Glutamatergic neuron (in vitro differentiated cells): ENCODE measurements around the gene TMEM120B. TPM values are rescaled to one million over a fixed set of nuclear protein-coding genes. Genes with fewer than 3 reads are reported as not detected.

Experiments used
- DNase-seq: peaks from one replicate; pipeline ENCODE4 v3.0.0; 2022
- H3K27ac Mint-ChIP-seq: one replicate; pipeline ENCODE4 v1.8.0; 2020; ENCODE audit warnings: mild to moderate bottlenecking, mixed read lengths, inconsistent platforms; ENCODE audit not compliant: unreplicated experiment
- H3K27me3 Mint-ChIP-seq: one replicate; pipeline ENCODE4 v1.8.0; 2020; ENCODE audit warnings: mild to moderate bottlenecking, moderate library complexity, mixed read lengths, inconsistent platforms; ENCODE audit not compliant: unreplicated experiment
- H3K36me3 Mint-ChIP-seq: one replicate; pipeline ENCODE4 v1.8.0; 2020; ENCODE audit warnings: mild to moderate bottlenecking, mixed read lengths, inconsistent platforms; ENCODE audit not compliant: unreplicated experiment
- H3K4me1 Mint-ChIP-seq: one replicate; pipeline ENCODE4 v1.8.0; 2020; ENCODE audit warnings: mild to moderate bottlenecking, low read depth, mixed read lengths, inconsistent platforms; ENCODE audit not compliant: unreplicated experiment
- H3K4me3 Mint-ChIP-seq: one replicate; pipeline ENCODE4 v1.8.0; 2020; ENCODE audit warnings: mild to moderate bottlenecking, mixed read lengths, inconsistent platforms; ENCODE audit not compliant: unreplicated experiment
- H3K9me3 Mint-ChIP-seq: one replicate; pipeline ENCODE4 v1.8.0; 2020; ENCODE audit warnings: mild to moderate bottlenecking, moderate library complexity, mixed read lengths, inconsistent platforms; ENCODE audit not compliant: unreplicated experiment
- total RNA-seq: library from RNA; stranded (reverse); fragmentation: NEBNext Ultra II Directional; extraction: Animal tissue kit (Norgen Biotek cat#: 25700); gene quantifications from one replicate; pipeline ENCODE4 v1.2.1, GENCODE V29; 2021; ENCODE audit not compliant: unreplicated experiment
- TF ChIP-seq, protein P1 (sequence below): fragments of 200-600 bp; sonication (generic); IDR thresholded peaks from one replicate; pipeline ENCODE4 v1.5.0; 2021; ENCODE audit not compliant: partially characterized antibody, unreplicated experiment

Gene TMEM120B
- total RNA-seq, 1 donor from 2014 or later: 205 TPM

DNA sequence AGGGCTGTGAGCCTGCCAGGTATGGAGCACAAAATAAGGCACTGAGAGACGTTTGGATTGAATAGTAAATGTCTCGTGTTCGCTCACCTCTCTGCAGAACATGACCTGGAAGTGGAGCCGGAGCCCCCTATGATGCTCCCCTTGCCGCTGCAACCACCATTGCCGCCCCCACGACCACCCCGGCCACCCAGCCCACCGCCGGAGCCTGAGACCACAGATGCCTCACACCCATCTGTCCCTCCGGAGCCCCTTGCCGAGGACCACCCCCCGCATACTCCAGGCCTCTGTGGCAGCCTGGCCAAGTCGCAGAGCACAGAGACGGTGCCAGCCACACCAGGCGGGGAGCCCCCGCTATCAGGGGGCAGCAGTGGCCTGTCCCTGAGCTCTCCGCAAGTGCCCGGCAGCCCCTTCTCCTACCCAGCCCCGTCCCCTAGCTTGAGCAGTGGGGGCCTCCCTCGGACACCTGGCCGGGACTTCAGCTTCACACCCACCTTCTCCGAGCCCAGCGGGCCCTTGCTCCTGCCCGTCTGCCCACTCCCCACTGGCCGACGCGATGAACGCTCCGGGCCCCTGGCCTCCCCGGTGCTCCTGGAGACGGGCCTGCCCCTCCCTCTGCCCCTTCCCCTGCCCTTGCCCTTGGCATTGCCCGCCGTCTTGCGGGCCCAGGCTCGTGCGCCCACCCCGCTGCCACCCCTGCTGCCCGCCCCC is 110.0 kb downstream of the TMEM120B start:
- H3K4me3 Mint-ChIP-seq: no peak overlapping the region
- TF ChIP-seq, protein P1, sequence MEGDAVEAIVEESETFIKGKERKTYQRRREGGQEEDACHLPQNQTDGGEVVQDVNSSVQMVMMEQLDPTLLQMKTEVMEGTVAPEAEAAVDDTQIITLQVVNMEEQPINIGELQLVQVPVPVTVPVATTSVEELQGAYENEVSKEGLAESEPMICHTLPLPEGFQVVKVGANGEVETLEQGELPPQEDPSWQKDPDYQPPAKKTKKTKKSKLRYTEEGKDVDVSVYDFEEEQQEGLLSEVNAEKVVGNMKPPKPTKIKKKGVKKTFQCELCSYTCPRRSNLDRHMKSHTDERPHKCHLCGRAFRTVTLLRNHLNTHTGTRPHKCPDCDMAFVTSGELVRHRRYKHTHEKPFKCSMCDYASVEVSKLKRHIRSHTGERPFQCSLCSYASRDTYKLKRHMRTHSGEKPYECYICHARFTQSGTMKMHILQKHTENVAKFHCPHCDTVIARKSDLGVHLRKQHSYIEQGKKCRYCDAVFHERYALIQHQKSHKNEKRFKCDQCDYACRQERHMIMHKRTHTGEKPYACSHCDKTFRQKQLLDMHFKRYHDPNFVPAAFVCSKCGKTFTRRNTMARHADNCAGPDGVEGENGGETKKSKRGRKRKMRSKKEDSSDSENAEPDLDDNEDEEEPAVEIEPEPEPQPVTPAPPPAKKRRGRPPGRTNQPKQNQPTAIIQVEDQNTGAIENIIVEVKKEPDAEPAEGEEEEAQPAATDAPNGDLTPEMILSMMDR: no peak
- no peak for DNase-seq
- peaks cover 7% of the 10 kb centered on the region for H3K27me3 Mint-ChIP-seq
- peaks cover 7% of the 10 kb centered on the region for H3K9me3 Mint-ChIP-seq
- no peaks in the 10 kb centered on the region for H3K4me1 Mint-ChIP-seq
- no peak overlapping the region for H3K27ac Mint-ChIP-seq
- no peaks in the 10 kb centered on the region for H3K36me3 Mint-ChIP-seq

GRCh38 chr12:121823101-121823726 is 110.7 kb downstream of the TMEM120B start:
- Mint-ChIP-seq H3K4me1 (no peaks in the 10 kb centered on the region), H3K27ac (no peak overlapping the region), H3K27me3 (peaks cover 7% of the 10 kb centered on the region), H3K4me3 (no peak overlapping the region), H3K9me3 (peaks cover 7% of the 10 kb centered on the region), H3K36me3 (no peaks in the 10 kb centered on the region)
- TF ChIP-seq, protein P1: no peak
- no peak for DNase-seq

DNA sequence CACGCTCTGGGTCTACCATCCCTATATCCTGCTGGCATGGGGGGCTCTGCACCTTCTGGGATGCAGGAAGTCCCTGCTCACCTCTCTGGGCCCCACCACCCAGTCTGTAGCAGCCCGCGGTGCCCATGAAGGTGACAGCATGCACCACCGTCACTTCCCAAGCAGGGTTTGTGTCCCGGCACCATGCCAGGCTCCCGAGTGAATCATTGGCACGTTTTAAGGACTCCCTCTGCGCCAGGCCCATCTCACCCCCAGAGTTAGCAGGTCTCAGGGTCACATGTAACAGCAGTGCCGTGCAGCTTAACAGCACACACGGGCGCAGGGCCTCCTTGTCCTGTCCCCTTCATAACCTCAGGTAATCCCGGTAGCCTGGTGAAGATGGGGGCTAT is 111.2 kb downstream of the TMEM120B start:
- Mint-ChIP-seq H3K4me1 (no peaks in the 10 kb centered on the region), H3K27ac (no peak overlapping the region), H3K36me3 (no peaks in the 10 kb centered on the region), H3K27me3 (peaks cover 12% of the 10 kb centered on the region), H3K9me3 (peaks cover 9% of the 10 kb centered on the region), H3K4me3 (no peak overlapping the region)
- no peak for DNase-seq
- TF ChIP-seq, protein P1: no peak

DNA sequence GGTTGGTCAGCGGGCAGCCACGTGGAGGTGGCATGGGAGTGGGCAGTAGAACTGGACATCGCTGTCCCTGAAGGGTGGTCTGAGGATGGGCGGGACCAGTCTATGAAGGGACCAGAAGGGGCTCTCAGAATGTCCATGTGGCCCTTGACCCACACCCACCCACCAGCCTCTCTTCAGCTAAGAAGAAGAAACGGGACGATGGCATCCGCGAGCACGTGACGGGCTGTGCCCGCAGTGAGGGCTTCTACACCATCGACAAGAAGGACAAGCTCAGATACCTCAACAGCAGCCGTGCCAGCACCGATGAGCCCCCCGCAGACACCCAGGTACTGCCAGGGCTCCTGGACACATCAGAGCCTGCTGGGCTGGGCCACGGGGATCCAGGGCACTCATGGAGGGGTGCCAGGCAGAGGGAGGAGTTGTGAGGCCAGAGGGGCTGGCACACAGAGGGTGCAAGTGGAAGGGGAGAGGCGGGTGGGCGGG is 112.5 kb downstream of the TMEM120B start:
- H3K4me3 Mint-ChIP-seq: no peak overlapping the region
- no peaks in the 10 kb centered on the region for H3K4me1 Mint-ChIP-seq

More for the DNA sequence above, 112.5 kb downstream of the TMEM120B start:
- Mint-ChIP-seq H3K36me3 (no peaks in the 10 kb centered on the region), H3K9me3 (peaks cover 13% of the 10 kb centered on the region), H3K27ac (no peak overlapping the region), H3K27me3 (peaks cover 18% of the 10 kb centered on the region)
- TF ChIP-seq, protein P1: no peak
- DNase-seq: no peak
